HepG2 (cell line): ENCODE data around the gene ADM5. TPM values are rescaled to one million over a fixed set of nuclear protein-coding genes. Genes with fewer than 3 reads are reported as not detected.

Experiments used
- ATAC-seq: fragments of 200-7000 bp; cut with Tn5 transposase; 3 replicates; pipeline ENCODE4 v1.9.1; 2020; ENCODE audit warnings: mild to moderate bottlenecking, moderate library complexity
- BruUV-seq: library from RNA; stranded (reverse); fragments of 400-500 nt; replicated peaks from 2 replicates; lab custom pipeline; 2021; lab: Mats Ljungman, UMichigan
- CTCF ChIA-PET: fragments of 300-600 bp; formaldehyde crosslinking; extraction: SDS; loops from one replicate; lab custom pipeline; 2021; ENCODE audit warnings: low total read pairs, inconsistent platforms, low intra/inter-chr PET ratio; lab: Yijun Ruan, JAX
- POLR2A ChIA-PET: fragments of 350-600 bp; sonication (Branson Sonifier 250); formaldehyde crosslinking; loops from one replicate; lab custom pipeline; 2020; ENCODE audit warnings: antibody characterized with exemption, inconsistent platforms; lab: Yijun Ruan, JAX
- DNase-seq: peaks from one replicate; pipeline ENCODE4 v3.0.0-alpha.2; 2015; ENCODE audit warnings: low spot score
- FAIRE-seq: peaks from 3 replicates; lab custom pipeline; 2011; peaks lifted over from hg19 to GRCh38; lab: Jason Lieb, UNC
- H2AFZ ChIP-seq: one replicate; pipeline ENCODE4 v1.6.1; 2011; ENCODE audit warnings: low read length, inconsistent platforms
- H3K27ac ChIP-seq: fragments of 300-600 bp; 3 replicates; pipeline ENCODE4 v1.8.0; 2011; ENCODE audit warnings: mixed run types, mild to moderate bottlenecking, mixed read lengths, low read length, inconsistent platforms; ENCODE audit not compliant: insufficient read depth; ENCODE audit errors: extremely low read length
- H3K27me3 ChIP-seq, 2 experiments: fragments of 200-600 bp in 1 of 2; 2 replicates in 1 of 2; 3 replicates in 1 of 2; pipeline versions ENCODE4 v1.6.0 to v1.8.0; 2011; ENCODE audit warnings: low read length in 2 of 2, mild to moderate bottlenecking in 2 of 2, moderate library complexity in 2 of 2, inconsistent platforms in 1 of 2; ENCODE audit not compliant: insufficient read depth in 2 of 2, control insufficient read depth in 1 of 2
- H3K36me3 ChIP-seq, 2 experiments: fragments of 200-600 bp in 1 of 2; replicated peaks in 1 of 2; 2 replicates in 1 of 2; 3 replicates in 1 of 2; pipeline versions ENCODE4 v1.5.1 to v1.8.0; 2011; ENCODE audit warnings: low read length in 2 of 2, inconsistent platforms in 1 of 2; ENCODE audit not compliant: insufficient read depth in 2 of 2, control insufficient read depth in 1 of 2
- H3K4me1 ChIP-seq: 2 replicates; pipeline ENCODE4 v1.5.1; 2012; ENCODE audit warnings: low read length, inconsistent platforms; ENCODE audit not compliant: insufficient read depth
- H3K4me2 ChIP-seq: 2 replicates; pipeline ENCODE4 v1.6.0; 2011; ENCODE audit warnings: low read depth, low read length, inconsistent platforms
- H3K4me3 ChIP-seq, 3 experiments: fragments of 200-600 bp in 1 of 3; sonication (generic), shearing (Covaris generic) in 1 of 3; replicated peaks in 1 of 3; 2 replicates each; pipeline ENCODE4 v1.5.1; 2011 to 2016; ENCODE audit warnings: low read length in 3 of 3, inconsistent platforms in 2 of 3, low read depth in 2 of 3, mild to moderate bottlenecking in 2 of 3, control low read depth in 1 of 3, mixed read lengths in 1 of 3; ENCODE audit not compliant: insufficient read depth in 1 of 3
- H3K79me2 ChIP-seq: one replicate; pipeline ENCODE4 v1.6.1; 2011; ENCODE audit warnings: low read length, inconsistent platforms; ENCODE audit not compliant: insufficient read depth
- H3K9ac ChIP-seq: 2 replicates; pipeline ENCODE4 v1.6.0; 2011; ENCODE audit warnings: mild to moderate bottlenecking, low read depth, low read length, inconsistent platforms; ENCODE audit not compliant: insufficient read depth
- H3K9me3 ChIP-seq: 2 replicates; pipeline ENCODE4 v1.5.1; 2012; ENCODE audit warnings: mild to moderate bottlenecking, low read length
- H4K20me1 ChIP-seq: 2 replicates; pipeline ENCODE4 v1.6.0; 2011; ENCODE audit warnings: inconsistent platforms, mild to moderate bottlenecking, low read length, moderate library complexity; ENCODE audit not compliant: insufficient read depth
- ASH2L ChIP-seq: fragments of 300-600, 200-600 bp; sonication (generic); IDR thresholded peaks from 2 replicates; pipeline ENCODE4 v1.7.0; 2017; ENCODE audit warnings: low read depth, mild to moderate bottlenecking, moderate library complexity, mixed read lengths, low read length; ENCODE audit not compliant: insufficient read length
- CEBPB ChIP-seq: IDR thresholded peaks from 2 replicates; pipeline ENCODE4 v1.6.1; 2011; ENCODE audit warnings: low read depth, low read length, improper control_type of control experiment, borderline replicate concordance
- CENPT ChIP-seq: sonication (generic); formaldehyde crosslinking; IDR thresholded peaks from 2 replicates; pipeline ENCODE4 v1.8.0; 2022; ENCODE audit warnings: low read depth, mild to moderate bottlenecking, moderate library complexity, missing genetic modification reagents
- FOSL1 ChIP-seq: sonication (generic); formaldehyde crosslinking; IDR thresholded peaks from 2 replicates; pipeline ENCODE4 v1.9.0; 2021; ENCODE audit warnings: missing genetic modification reagents, borderline replicate concordance
- KLF13 ChIP-seq: sonication (generic); formaldehyde crosslinking; IDR thresholded peaks from 2 replicates; pipeline ENCODE4 v1.4.0; 2020; ENCODE audit warnings: mild to moderate bottlenecking, missing genetic modification reagents
- MED8 ChIP-seq: sonication (generic); formaldehyde crosslinking; IDR thresholded peaks from 2 replicates; pipeline ENCODE4 v1.8.1; 2023; ENCODE audit warnings: mild to moderate bottlenecking, missing genetic modification reagents; ENCODE audit not compliant: insufficient replicate concordance
- NCOA5 ChIP-seq: sonication (generic); formaldehyde crosslinking; IDR thresholded peaks from 2 replicates; pipeline ENCODE4 v1.4.0; 2020; ENCODE audit warnings: missing genetic modification reagents
- POGZ ChIP-seq: sonication (generic); formaldehyde crosslinking; IDR thresholded peaks from 2 replicates; pipeline ENCODE4 v1.4.0; 2020; ENCODE audit warnings: mild to moderate bottlenecking, missing genetic modification reagents
- SAFB2 ChIP-seq: sonication (generic); formaldehyde crosslinking; IDR thresholded peaks from 2 replicates; pipeline ENCODE4 v1.5.1; 2020; ENCODE audit warnings: missing genetic modification reagents, low read depth, mild to moderate bottlenecking, borderline replicate concordance
- SRY ChIP-seq: sonication (generic); formaldehyde crosslinking; IDR thresholded peaks from 2 replicates; pipeline ENCODE4 v1.8.0; 2022; ENCODE audit warnings: mild to moderate bottlenecking, missing genetic modification reagents
- TAF15 ChIP-seq: fragments of 200-400 bp; formaldehyde crosslinking; IDR thresholded peaks from one replicate; pipeline ENCODE4 v1.6.1; 2018; ENCODE audit warnings: mild to moderate bottlenecking, low read depth, low read length; ENCODE audit not compliant: poor library complexity, severe bottlenecking
- ZNF441 ChIP-seq: sonication (generic); formaldehyde crosslinking; IDR thresholded peaks from 2 replicates; pipeline ENCODE4 v1.7.0; 2021; ENCODE audit warnings: missing genetic modification reagents, borderline replicate concordance
- ZNF607 ChIP-seq: sonication (generic); formaldehyde crosslinking; IDR thresholded peaks from 2 replicates; pipeline ENCODE4 v1.5.1; 2020; ENCODE audit warnings: missing genetic modification reagents, mild to moderate bottlenecking, borderline replicate concordance
- ZNF780A ChIP-seq: sonication (generic); formaldehyde crosslinking; IDR thresholded peaks from 2 replicates; pipeline ENCODE4 v1.8.0; 2022; ENCODE audit warnings: mild to moderate bottlenecking, missing genetic modification reagents, moderate library complexity
- ZNF788 ChIP-seq: sonication (generic); formaldehyde crosslinking; IDR thresholded peaks from 2 replicates; pipeline ENCODE4 v1.5.0; 2020; ENCODE audit warnings: mild to moderate bottlenecking, missing genetic modification reagents, borderline replicate concordance
- WGBS: methylation state at CpG from one replicate; pipeline ENCODE4 v1.1.6; 2017; ENCODE audit warnings: low lambda C conversion rate; 5-methylcytosine and 5-hydroxymethylcytosine counted together
- in situ Hi-C: cut with HindIII; loops from 2 replicates; pipeline ENCODE4 v1.10.0; 2017; ENCODE audit warnings: low pct_unique_long_range_greater_than_20kb; ENCODE audit not compliant: extremely low pct_ligation_motif_present
- intact Hi-C: fragments of 100-400 bp; cut with micrococcal nuclease; formaldehyde crosslinking; loops from one replicate; pipeline ENCODE4 v1.10.0; 2022; ENCODE audit not compliant: unreplicated experiment
- polyA plus RNA-seq, 8 experiments: library from polyadenylated mRNA; depleted of rRNA in 3 of 8; stranded (reverse) in 7 of 8; unstranded in 1 of 8; fragments of >200 nt; fragmentation: Illumina TruSeq in 4 of 8; extraction: Trizol in 4 of 8; gene quantifications; 2 replicates each; pipeline versions ENCODE4 v1.2.1 to v1.2.3, GENCODE V29; 2011 to 2016; ENCODE audit warnings: low read depth in 4 of 8, missing spikeins in 1 of 8, mixed read lengths in 1 of 8; ENCODE audit not compliant: insufficient read depth in 1 of 8
- total RNA-seq, 5 experiments: library from RNA; depleted of rRNA; stranded (reverse); fragments of >200 nt; fragmentation: Illumina TruSeq; extraction: Trizol; gene quantifications; 2 replicates each; pipeline ENCODE4 v1.2.3, GENCODE V29; 2016; ENCODE audit warnings: low read depth in 1 of 5
- TF ChIP-seq, protein P1 (sequence below): sonication (generic); formaldehyde crosslinking; conservative IDR thresholded peaks from 2 replicates; pipeline ENCODE4 v1.4.0; 2020; ENCODE audit warnings: missing genetic modification reagents

ADM5 gene
- total and polyA plus RNA-seq, 2 of the 13 experiments (the other 11 are each of a cell fraction or from before 2014, with no cell fraction given): 2.7 to 4.1 TPM

DNA sequence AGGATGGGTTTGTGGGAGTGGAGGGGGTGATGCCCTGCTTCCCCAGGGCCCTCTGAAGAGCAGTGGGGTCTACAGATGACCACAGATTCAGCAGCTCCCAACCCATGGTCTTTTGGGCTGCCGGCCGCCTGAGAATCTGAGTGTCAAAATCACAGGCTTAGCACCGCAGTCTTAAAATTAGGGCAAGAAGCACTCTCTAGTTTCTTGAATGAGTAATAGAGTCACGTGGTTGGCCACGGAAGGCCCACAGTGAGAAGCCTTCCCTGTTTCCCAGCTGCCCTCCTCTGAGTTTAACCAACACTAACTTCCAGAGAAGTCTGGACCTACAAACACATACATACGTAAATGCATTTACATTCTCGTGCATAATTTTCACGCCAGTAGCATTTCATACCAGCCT lies 7.1 kb upstream of the ADM5 start:
- no peak for FAIRE-seq
- WGBS: over 99% methylated on average over 6 of the region's 8 CpGs
- CTCF ChIA-PET: no interaction called here
- no peak for ATAC-seq
- intact Hi-C loops: no loop called here
- no peak for TF ChIP-seq ASH2L
- no peak for TF ChIP-seq CEBPB
- TF ChIP-seq, protein P1, sequence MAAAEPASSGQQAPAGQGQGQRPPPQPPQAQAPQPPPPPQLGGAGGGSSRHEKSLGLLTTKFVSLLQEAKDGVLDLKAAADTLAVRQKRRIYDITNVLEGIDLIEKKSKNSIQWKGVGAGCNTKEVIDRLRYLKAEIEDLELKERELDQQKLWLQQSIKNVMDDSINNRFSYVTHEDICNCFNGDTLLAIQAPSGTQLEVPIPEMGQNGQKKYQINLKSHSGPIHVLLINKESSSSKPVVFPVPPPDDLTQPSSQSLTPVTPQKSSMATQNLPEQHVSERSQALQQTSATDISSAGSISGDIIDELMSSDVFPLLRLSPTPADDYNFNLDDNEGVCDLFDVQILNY (CRISPR knock-in tag): no peak
- TF ChIP-seq CENPT (CRISPR knock-in tag): no peak
- TF ChIP-seq SRY (CRISPR knock-in tag): no peak
- no peak for TF ChIP-seq ZNF607 (CRISPR knock-in tag)
- TF ChIP-seq POGZ: no peak
- peaks cover 21 to 60% of the 10 kb centered on the region in 2 experiments for H3K36me3 ChIP-seq
- DNase-seq: no peak
- in situ Hi-C loops: no loop called here
- no peak overlapping the region for H2AFZ ChIP-seq
- no peaks in the 10 kb centered on the region for H3K9me3 ChIP-seq
- H3K4me1 ChIP-seq: peaks cover 33% of the 10 kb centered on the region
- POLR2A ChIA-PET: no interaction called here
- no peak overlapping the region for H3K9ac ChIP-seq
- H3K27me3 ChIP-seq: no peaks in the 10 kb centered on the region
- no peak overlapping the region for H3K4me2 ChIP-seq
- H3K79me2 ChIP-seq: peaks cover 40% of the 10 kb centered on the region
- no TSS peak for BruUV-seq
- H3K4me3 ChIP-seq: no peak overlapping the region
- H3K27ac ChIP-seq: no peak overlapping the region
- peaks cover 42% of the 10 kb centered on the region for H4K20me1 ChIP-seq

DNA sequence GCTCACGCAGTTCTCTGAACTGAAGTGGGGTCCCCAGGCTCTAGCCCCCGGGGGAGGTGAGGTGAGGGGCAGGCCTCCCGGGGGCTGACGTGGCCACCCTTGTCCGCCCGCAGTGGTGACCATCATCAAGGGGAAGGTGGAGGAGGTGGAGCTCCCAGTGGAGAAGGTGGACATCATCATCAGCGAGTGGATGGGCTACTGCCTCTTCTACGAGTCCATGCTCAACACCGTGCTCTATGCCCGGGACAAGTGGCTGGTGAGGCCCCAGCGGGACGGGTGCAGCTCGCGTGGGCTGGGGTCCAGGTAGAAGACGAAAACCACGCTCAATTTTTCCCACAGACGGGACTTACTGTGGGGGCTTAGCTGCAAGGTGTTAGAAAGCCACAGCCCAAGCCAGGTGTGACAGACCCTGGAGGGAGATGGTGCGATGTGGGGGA lies 5.6 kb upstream of the ADM5 start:
- intact Hi-C loops: no loop called here
- in situ Hi-C loops: no loop called here
- H3K9me3 ChIP-seq: no peaks in the 10 kb centered on the region

More for the DNA sequence above, 5.6 kb upstream of the ADM5 start:
- WGBS: 99% methylated on average over 17 of the region's 18 CpGs
- ChIA-PET CTCF (no interaction called here), POLR2A (no interaction called here)
- Histone ChIP-seq H4K20me1 (peaks cover 34% of the 10 kb centered on the region), H3K4me3 (no peak overlapping the region), H3K9ac (no peak overlapping the region), H2AFZ (no peak overlapping the region), H3K79me2 (peaks cover 26% of the 10 kb centered on the region), H3K27me3 (no peaks in the 10 kb centered on the region), H3K4me2 (no peak overlapping the region), H3K4me1 (peaks cover 25% of the 10 kb centered on the region), H3K36me3 (peaks cover 22 to 68% of the 10 kb centered on the region in 2 experiments), H3K27ac (no peak overlapping the region)
- no TSS peak for BruUV-seq
- FAIRE-seq (no peak), ATAC-seq (no peak), DNase-seq (no peak)
- no peak for TF ChIP-seq FOSL1 (CRISPR knock-in tag)
- no peak for TF ChIP-seq ZNF780A (CRISPR knock-in tag)
- TF ChIP-seq MED8 (CRISPR knock-in tag): no peak
- TF ChIP-seq NCOA5 (CRISPR knock-in tag): no peak
- no peak for TF ChIP-seq ZNF441 (CRISPR knock-in tag)
- no peak for TF ChIP-seq KLF13 (CRISPR knock-in tag)
- no peak for TF ChIP-seq TAF15
- no peak for TF ChIP-seq SAFB2 (CRISPR knock-in tag)
- no peak for TF ChIP-seq ZNF788 (CRISPR knock-in tag)
